PC-3 (cell line): ENCODE data around the gene PTPRR. TPM values are rescaled to one million over a fixed set of nuclear protein-coding genes. Genes with fewer than 3 reads are reported as not detected.
A peak's percentile ranks its signal among the peaks of the same experiment; 100 is the strongest.

Source experiments
- ATAC-seq: fragments of 200-7000 bp; cut with Tn5 transposase; 2 replicates; pipeline ENCODE4 v1.9.1; 2020; ENCODE audit warnings: mild to moderate bottlenecking, moderate library complexity
- BruUV-seq: library from RNA; stranded (reverse); fragments of 400-500 nt; replicated peaks from 2 replicates; lab custom pipeline; 2021; lab: Mats Ljungman, UMichigan
- CTCF ChIA-PET: fragments of 300-600 bp; sonication (Branson Sonifier 250); formaldehyde crosslinking; loops from one replicate; lab custom pipeline; 2022; ENCODE audit warnings: antibody characterized with exemption; lab: Charles Lee
- POLR2A ChIA-PET: fragments of 300-600 bp; sonication (Branson Sonifier 250); formaldehyde crosslinking; loops from one replicate; lab custom pipeline; 2022; ENCODE audit warnings: antibody characterized with exemption; ENCODE audit not compliant: unreplicated experiment; lab: Charles Lee
- DNase-seq: peaks from one replicate; pipeline ENCODE4 v3.0.0-alpha.2; 2015
- H2AFZ ChIP-seq: fragments of 300-600 bp; sonication (generic); 2 replicates; pipeline ENCODE4 v1.6.0; 2016; ENCODE audit warnings: antibody characterized with exemption, low read length
- H3F3A ChIP-seq: fragments of 300-600 bp; sonication (generic); one replicate; pipeline ENCODE4 v1.6.0; 2017; ENCODE audit warnings: antibody characterized with exemption, low read length, control low read depth, mild to moderate bottlenecking; ENCODE audit not compliant: unreplicated experiment
- H3K27ac ChIP-seq: fragments of 300-600 bp; sonication (generic); 2 replicates; pipeline ENCODE4 v1.5.1; 2016; ENCODE audit warnings: mild to moderate bottlenecking, low read length
- H3K27me3 ChIP-seq: fragments of 300-600 bp; sonication (generic); 2 replicates; pipeline ENCODE4 v1.6.1; 2016; ENCODE audit warnings: low read length, mixed read lengths
- H3K36me3 ChIP-seq: fragments of 300-600 bp; sonication (generic); 2 replicates; pipeline ENCODE4 v1.6.1; 2016; ENCODE audit warnings: low read depth, mixed run types, low read length, mixed read lengths
- H3K4me1 ChIP-seq: fragments of 300-600 bp; sonication (generic); 2 replicates; pipeline ENCODE4 v1.5.1; 2016; ENCODE audit warnings: low read length; ENCODE audit not compliant: insufficient read depth
- H3K4me2 ChIP-seq: fragments of 300-600 bp; sonication (generic); 2 replicates; pipeline ENCODE4 v1.6.0; 2016; ENCODE audit warnings: low read length
- H3K4me3 ChIP-seq: fragments of 300-600 bp; sonication (generic); 2 replicates; pipeline ENCODE4 v1.5.1; 2016; ENCODE audit warnings: mild to moderate bottlenecking, low read length, mixed read lengths
- H3K79me2 ChIP-seq: fragments of 300-600 bp; sonication (generic); 2 replicates; pipeline ENCODE4 v1.6.1; 2017; ENCODE audit warnings: low read length, mixed read lengths
- H3K9ac ChIP-seq: fragments of 300-600 bp; sonication (generic); 2 replicates; pipeline ENCODE4 v1.6.0; 2016; ENCODE audit warnings: mild to moderate bottlenecking, low read length
- H3K9me2 ChIP-seq: fragments of 300-600 bp; sonication (generic); replicated peaks from 2 replicates; pipeline ENCODE4 v1.6.1; 2016; ENCODE audit warnings: mixed run types, low read length, mixed read lengths
- H3K9me3 ChIP-seq: fragments of 300-600 bp; sonication (generic); 2 replicates; pipeline ENCODE4 v1.6.1; 2016; ENCODE audit warnings: low read length, mixed read lengths
- H4K20me1 ChIP-seq: fragments of 300-600 bp; sonication (generic); 2 replicates; pipeline ENCODE4 v1.6.1; 2016; ENCODE audit warnings: low read length, mixed read lengths
- CTCF ChIP-seq: fragments of 300-600 bp; sonication (generic); conservative IDR thresholded peaks from 2 replicates; pipeline ENCODE4 v1.5.1; 2017; ENCODE audit warnings: antibody characterized with exemption, low read depth, mild to moderate bottlenecking, low read length
- EZH2 ChIP-seq: fragments of 300-600 bp; sonication (generic); IDR thresholded peaks from one replicate; pipeline ENCODE4 v1.6.1; 2017; ENCODE audit warnings: antibody characterized with exemption, mild to moderate bottlenecking, low read length; ENCODE audit not compliant: unreplicated experiment
- EZH2phosphoT487 ChIP-seq: fragments of 300-600 bp; sonication (generic); IDR thresholded peaks from 2 replicates; pipeline ENCODE4 v1.6.1; 2018; ENCODE audit warnings: mild to moderate bottlenecking, antibody characterized with exemption, low read length, borderline replicate concordance
- intact Hi-C: fragments of 100-400 bp; cut with micrococcal nuclease; formaldehyde crosslinking; loops from 2 replicates; pipeline ENCODE4 v1.9.0; 2023
- total RNA-seq: library from RNA; depleted of rRNA; stranded (reverse); fragments of >200 nt; gene quantifications from 2 replicates; pipeline ENCODE4 v1.2.3, GENCODE V29; 2014

PTPRR gene
- total RNA-seq, 1 experiment from 2014 or later = 3.1 TPM

- no peak overlapping the region for H3K4me2 ChIP-seq
- H4K20me1 ChIP-seq = no peaks in the 10 kb centered on the region
- POLR2A ChIA-PET = no interaction called here
- H3K4me1 ChIP-seq = peaks cover 16% of the 10 kb centered on the region
- ATAC-seq (no peak), DNase-seq (no peak)
- intact Hi-C loops = no loop called here
- TF ChIP-seq CTCF (no peak), EZH2phosphoT487 (no peak), EZH2 (no peak)
- CTCF ChIA-PET = no interaction called here
- no TSS peak for BruUV-seq
- H3K27me3 ChIP-seq = no peaks in the 10 kb centered on the region
- H3K9me2 ChIP-seq = no peaks in the 10 kb centered on the region
- no peak overlapping the region for H3K9ac ChIP-seq
- H3K4me3 ChIP-seq = no peak overlapping the region
- H3F3A ChIP-seq = no peaks in the 10 kb centered on the region
- H3K27ac ChIP-seq = no peak overlapping the region
- no peaks in the 10 kb centered on the region for H3K9me3 ChIP-seq
- no peaks in the 10 kb centered on the region for H3K36me3 ChIP-seq
- no peak overlapping the region for H2AFZ ChIP-seq
- H3K79me2 ChIP-seq = no peaks in the 10 kb centered on the region
Measured at GRCh38 chr12:70652451-70652850, 268.1 kb downstream of the PTPRR start.

- CTCF ChIA-PET = no interaction called here
- H3K9me2 ChIP-seq = no peaks in the 10 kb centered on the region
- H3K27me3 ChIP-seq = no peaks in the 10 kb centered on the region
- no peak overlapping the region for H3K27ac ChIP-seq
- H4K20me1 ChIP-seq = no peaks in the 10 kb centered on the region
- H3K4me3 ChIP-seq = no peak overlapping the region
- DNase-seq (peak; percentile 53), ATAC-seq (no peak)
- H3K9ac ChIP-seq = no peak overlapping the region
- no peaks in the 10 kb centered on the region for H3K79me2 ChIP-seq
- peaks cover 16% of the 10 kb centered on the region for H3F3A ChIP-seq
- no peaks in the 10 kb centered on the region for H3K9me3 ChIP-seq
- no peak for TF ChIP-seq EZH2
- TF ChIP-seq EZH2phosphoT487 = no peak
- TF ChIP-seq CTCF = no peak
- H2AFZ ChIP-seq = no peak overlapping the region
- intact Hi-C loops = loop anchor here (5.0 kb wide), 1 partner anchor 43 kb away; no protein-coding TSS in a partner anchor
- no peaks in the 10 kb centered on the region for H3K36me3 ChIP-seq
- POLR2A ChIA-PET = no interaction called here
- no TSS peak for BruUV-seq
- no peak overlapping the region for H3K4me2 ChIP-seq
- H3K4me1 ChIP-seq = peaks cover 46% of the 10 kb centered on the region
Measured at GRCh38 chr12:70648831-70649230, 271.7 kb downstream of the PTPRR start.

DNA sequence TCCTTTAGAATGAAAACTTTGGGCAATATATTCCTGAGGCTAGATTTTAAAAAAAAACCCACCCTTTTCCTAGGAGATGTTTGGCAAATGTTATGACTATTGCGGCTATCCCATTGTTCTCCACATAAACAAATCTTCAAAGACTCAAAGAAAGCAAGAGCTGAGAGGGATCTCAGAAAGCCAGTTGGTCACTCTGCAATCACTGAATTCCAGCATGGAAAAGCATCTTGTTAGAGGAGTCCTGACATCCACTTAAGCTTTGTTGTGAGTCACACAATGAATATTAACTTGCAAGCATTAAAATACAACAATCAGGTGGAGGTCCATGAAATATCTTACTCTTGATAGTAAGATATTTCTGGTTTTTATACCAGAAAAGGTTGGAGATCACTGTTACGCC, 272.3 kb downstream of the PTPRR start:
- intact Hi-C loops = loop anchor here (5.0 kb wide), 1 partner anchor 44 kb away; no protein-coding TSS in a partner anchor
- Histone ChIP-seq H3K9me3 (no peaks in the 10 kb centered on the region), H3K4me3 (no peak overlapping the region), H3K4me2 (no peak overlapping the region), H4K20me1 (no peaks in the 10 kb centered on the region), H3F3A (peaks cover 16% of the 10 kb centered on the region), H3K9me2 (no peaks in the 10 kb centered on the region), H3K79me2 (no peaks in the 10 kb centered on the region), H3K9ac (no peak overlapping the region), H3K27ac (peak overlapping the region; percentile 99), H3K36me3 (no peaks in the 10 kb centered on the region), H2AFZ (no peak overlapping the region), H3K27me3 (no peaks in the 10 kb centered on the region), H3K4me1 (peaks cover 52% of the 10 kb centered on the region)
- TF ChIP-seq EZH2 = no peak
- POLR2A ChIA-PET = no interaction called here
- DNase-seq (no peak), ATAC-seq (no peak)
- BruUV-seq = no TSS peak
- CTCF ChIA-PET = no interaction called here
